GM23338 (cell line): ENCODE results near the gene APBA2. TPM values are rescaled to one million over a fixed set of nuclear protein-coding genes. Genes with fewer than 3 reads are reported as not detected.

Source experiments
- ATAC-seq: fragments of 200-7000 bp; cut with Tn5 transposase; 3 replicates; pipeline ENCODE4 v1.9.1; 2020
- DNase-seq: peaks from one replicate; pipeline ENCODE4 v3.0.0-alpha.2; 2015; ENCODE audit warnings: low spot score
- H2AFZ ChIP-seq: fragments of 200-600 bp; sonication (generic); 2 replicates; pipeline ENCODE4 v1.8.0; 2016; ENCODE audit warnings: antibody characterized with exemption, mild to moderate bottlenecking, moderate library complexity
- H3F3A ChIP-seq: fragments of 200-600 bp; sonication (generic); replicated peaks from 2 replicates; pipeline ENCODE4 v1.8.0; 2017; ENCODE audit warnings: antibody characterized with exemption, mixed run types, low read depth
- H3K27ac ChIP-seq: fragments of 200-600 bp; sonication (generic); 2 replicates; pipeline ENCODE4 v1.6.1; 2016; ENCODE audit warnings: low read depth
- H3K27me3 ChIP-seq: fragments of 200-600 bp; sonication (generic); 2 replicates; pipeline ENCODE4 v1.8.0; 2016; ENCODE audit warnings: mild to moderate bottlenecking, mixed run types, moderate library complexity; ENCODE audit not compliant: insufficient read depth
- H3K36me3 ChIP-seq: fragments of 200-600 bp; sonication (generic); 2 replicates; pipeline ENCODE4 v1.8.0; 2016; ENCODE audit warnings: mild to moderate bottlenecking; ENCODE audit not compliant: insufficient read depth
- H3K4me1 ChIP-seq: fragments of 200-600 bp; sonication (generic); 2 replicates; pipeline ENCODE4 v1.8.0; 2016; ENCODE audit warnings: mild to moderate bottlenecking, moderate library complexity; ENCODE audit not compliant: insufficient read depth
- H3K4me2 ChIP-seq: fragments of 200-600 bp; sonication (generic); 2 replicates; pipeline ENCODE4 v1.7.1; 2017; ENCODE audit warnings: mixed run types
- H3K4me3 ChIP-seq: fragments of 200-600 bp; sonication (generic); 2 replicates; pipeline ENCODE4 v1.6.1; 2016; ENCODE audit warnings: mixed run types
- H3K79me2 ChIP-seq: fragments of 200-600 bp; sonication (generic); replicated peaks from 2 replicates; pipeline ENCODE4 v1.8.0; 2017; ENCODE audit warnings: mild to moderate bottlenecking; ENCODE audit not compliant: insufficient read depth
- H3K9me2 ChIP-seq: fragments of 200-600 bp; sonication (generic); 2 replicates; pipeline ENCODE4 v1.8.0; 2017; ENCODE audit not compliant: insufficient read depth
- H4K20me1 ChIP-seq: fragments of 200-600 bp; sonication (generic); replicated peaks from 2 replicates; pipeline ENCODE4 v1.8.0; 2017; ENCODE audit warnings: mild to moderate bottlenecking; ENCODE audit not compliant: insufficient read depth
- H3K27ac Mint-ChIP-seq: 2 replicates; pipeline ENCODE4 v1.8.0; 2020; ENCODE audit warnings: inconsistent platforms, mild to moderate bottlenecking, moderate library complexity, mixed read lengths
- H3K27me3 Mint-ChIP-seq: 3 replicates; pipeline ENCODE4 v1.8.0; 2022; ENCODE audit warnings: low read depth, mild to moderate bottlenecking, moderate library complexity, mixed read lengths, inconsistent platforms; ENCODE audit not compliant: insufficient read depth, poor library complexity
- H3K36me3 Mint-ChIP-seq: 3 replicates; pipeline ENCODE4 v1.8.0; 2021; ENCODE audit warnings: low read depth, mild to moderate bottlenecking, inconsistent platforms, moderate library complexity, mixed read lengths
- H3K4me1 Mint-ChIP-seq: 3 replicates; pipeline ENCODE4 v1.8.0; 2020; ENCODE audit warnings: mild to moderate bottlenecking, inconsistent platforms, mixed read lengths
- H3K4me3 Mint-ChIP-seq: 3 replicates; pipeline ENCODE4 v1.8.0; 2021; ENCODE audit warnings: moderate library complexity, mild to moderate bottlenecking, inconsistent platforms, mixed read lengths
- H3K9me3 Mint-ChIP-seq: 3 replicates; pipeline ENCODE4 v1.8.0; 2020; ENCODE audit warnings: moderate library complexity, mild to moderate bottlenecking, inconsistent platforms, mixed read lengths
- CREB1 ChIP-seq: fragments of 250-450 bp; sonication (Bioruptor Pico); IDR thresholded peaks from 2 replicates; pipeline ENCODE4 v1.5.0; 2020; ENCODE audit warnings: low read depth, mild to moderate bottlenecking, moderate library complexity
- CTCF ChIP-seq, 2 experiments: fragments of 200-600 bp in 1 of 2; sonication (generic) in 1 of 2; conservative IDR thresholded peaks; 2 replicates each; pipeline versions ENCODE4 v1.5.1 to v1.6.1; 2016 to 2017; ENCODE audit warnings: antibody characterized with exemption in 2 of 2, low read depth in 2 of 2, mild to moderate bottlenecking in 2 of 2, moderate library complexity in 1 of 2
- EZH2 ChIP-seq: fragments of 200-600 bp; sonication (generic); IDR thresholded peaks from one replicate; pipeline ENCODE4 v1.8.0; 2017; ENCODE audit warnings: antibody characterized with exemption, mild to moderate bottlenecking, low read depth; ENCODE audit not compliant: unreplicated experiment
- EZH2phosphoT487 ChIP-seq: fragments of 200-600 bp; sonication (generic); IDR thresholded peaks from one replicate; pipeline ENCODE4 v1.8.1; 2018; ENCODE audit warnings: antibody characterized with exemption; ENCODE audit not compliant: unreplicated experiment
- JUNB ChIP-seq: IDR thresholded peaks from one replicate; pipeline ENCODE4 v1.6.1; 2016; ENCODE audit warnings: antibody characterized with exemption; ENCODE audit not compliant: unreplicated experiment
- NANOG ChIP-seq: IDR thresholded peaks from 2 replicates; pipeline ENCODE4 v1.6.1; 2016; ENCODE audit warnings: antibody characterized with exemption, borderline replicate concordance
- POLR2AphosphoS5 ChIP-seq: IDR thresholded peaks from 2 replicates; pipeline ENCODE4 v1.6.1; 2016; ENCODE audit warnings: antibody characterized with exemption, low read depth
- STAT1 ChIP-seq: IDR thresholded peaks from one replicate; pipeline ENCODE4 v1.6.1; 2016; ENCODE audit warnings: antibody characterized with exemption; ENCODE audit not compliant: unreplicated experiment
- ZNF114 ChIP-seq: fragments of 250-450 bp; sonication (Bioruptor Pico); IDR thresholded peaks from 2 replicates; pipeline ENCODE4 v1.5.0; 2020; ENCODE audit warnings: mild to moderate bottlenecking, moderate library complexity
- ZNF331 ChIP-seq: fragments of 250-450 bp; sonication (Bioruptor Pico); IDR thresholded peaks from 2 replicates; pipeline ENCODE4 v1.5.0; 2020; ENCODE audit warnings: low read depth, mild to moderate bottlenecking, moderate library complexity
- ZNF462 ChIP-seq: fragments of 250-450 bp; sonication (Bioruptor Pico); IDR thresholded peaks from 2 replicates; pipeline ENCODE4 v1.5.0; 2020; ENCODE audit warnings: mild to moderate bottlenecking, moderate library complexity
- polyA plus RNA-seq: library from polyadenylated mRNA; unstranded; fragments of >200 nt; fragmentation: Nextera tagmentation; extraction: Ambion mirVana; gene quantifications from 2 replicates; pipeline ENCODE4 v1.2.1, GENCODE V29; 2016
- total RNA-seq: library from RNA; depleted of rRNA; stranded (reverse); fragments of >200 nt; shearing (Covaris generic); gene quantifications from 2 replicates; pipeline ENCODE4 v1.2.3, GENCODE V29; 2014
- TF ChIP-seq, protein P1 (sequence below): IDR thresholded peaks from one replicate; pipeline ENCODE4 v1.6.1; 2018; ENCODE audit warnings: antibody characterized with exemption; ENCODE audit not compliant: unreplicated experiment
- TF ChIP-seq, protein P2 (sequence below): IDR thresholded peaks from 2 replicates; pipeline ENCODE4 v1.6.1; 2016; ENCODE audit warnings: antibody characterized with exemption

APBA2 gene
- total and polyA plus RNA-seq, 2 experiments from 2014 or later: 5.9 to 24.7 TPM

DNA sequence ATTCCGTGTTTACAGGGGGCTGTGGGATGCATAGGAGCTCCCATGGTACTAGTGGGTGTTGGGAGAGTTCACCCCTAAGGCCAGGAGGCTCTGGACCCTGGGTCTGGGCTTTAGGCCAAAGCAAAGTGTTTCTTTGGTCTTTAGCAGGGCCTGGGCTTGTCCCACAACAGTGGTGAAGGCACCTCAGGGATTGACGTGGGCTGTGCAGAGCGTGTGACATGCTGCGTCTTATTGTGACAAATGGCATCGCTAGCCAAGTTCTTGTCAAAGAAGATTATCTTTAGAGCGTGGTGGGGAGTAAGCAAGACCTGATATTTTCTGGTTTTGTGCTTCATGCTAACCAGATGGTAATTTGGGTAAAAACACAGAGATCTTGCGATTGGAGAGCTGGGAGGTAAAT is 170.1 kb downstream of the APBA2 start:
- H3K4me1 ChIP-seq: peaks cover 19% of the 10 kb centered on the region
- 0 out of 2 replicates have a peak overlapping the region, but pooled peaks have one; percentile 20 for H3K4me2 ChIP-seq
- H2AFZ ChIP-seq: no peak overlapping the region
- peaks cover 7% of the 10 kb centered on the region for H3K27me3 Mint-ChIP-seq
- H3K27ac Mint-ChIP-seq: peak overlapping the region; percentile 12
- H3K9me2 ChIP-seq: no peaks in the 10 kb centered on the region
- H4K20me1 ChIP-seq: no peaks in the 10 kb centered on the region
- TF ChIP-seq, protein P1, sequence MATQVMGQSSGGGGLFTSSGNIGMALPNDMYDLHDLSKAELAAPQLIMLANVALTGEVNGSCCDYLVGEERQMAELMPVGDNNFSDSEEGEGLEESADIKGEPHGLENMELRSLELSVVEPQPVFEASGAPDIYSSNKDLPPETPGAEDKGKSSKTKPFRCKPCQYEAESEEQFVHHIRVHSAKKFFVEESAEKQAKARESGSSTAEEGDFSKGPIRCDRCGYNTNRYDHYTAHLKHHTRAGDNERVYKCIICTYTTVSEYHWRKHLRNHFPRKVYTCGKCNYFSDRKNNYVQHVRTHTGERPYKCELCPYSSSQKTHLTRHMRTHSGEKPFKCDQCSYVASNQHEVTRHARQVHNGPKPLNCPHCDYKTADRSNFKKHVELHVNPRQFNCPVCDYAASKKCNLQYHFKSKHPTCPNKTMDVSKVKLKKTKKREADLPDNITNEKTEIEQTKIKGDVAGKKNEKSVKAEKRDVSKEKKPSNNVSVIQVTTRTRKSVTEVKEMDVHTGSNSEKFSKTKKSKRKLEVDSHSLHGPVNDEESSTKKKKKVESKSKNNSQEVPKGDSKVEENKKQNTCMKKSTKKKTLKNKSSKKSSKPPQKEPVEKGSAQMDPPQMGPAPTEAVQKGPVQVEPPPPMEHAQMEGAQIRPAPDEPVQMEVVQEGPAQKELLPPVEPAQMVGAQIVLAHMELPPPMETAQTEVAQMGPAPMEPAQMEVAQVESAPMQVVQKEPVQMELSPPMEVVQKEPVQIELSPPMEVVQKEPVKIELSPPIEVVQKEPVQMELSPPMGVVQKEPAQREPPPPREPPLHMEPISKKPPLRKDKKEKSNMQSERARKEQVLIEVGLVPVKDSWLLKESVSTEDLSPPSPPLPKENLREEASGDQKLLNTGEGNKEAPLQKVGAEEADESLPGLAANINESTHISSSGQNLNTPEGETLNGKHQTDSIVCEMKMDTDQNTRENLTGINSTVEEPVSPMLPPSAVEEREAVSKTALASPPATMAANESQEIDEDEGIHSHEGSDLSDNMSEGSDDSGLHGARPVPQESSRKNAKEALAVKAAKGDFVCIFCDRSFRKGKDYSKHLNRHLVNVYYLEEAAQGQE: no peak
- TF ChIP-seq, protein P2, sequence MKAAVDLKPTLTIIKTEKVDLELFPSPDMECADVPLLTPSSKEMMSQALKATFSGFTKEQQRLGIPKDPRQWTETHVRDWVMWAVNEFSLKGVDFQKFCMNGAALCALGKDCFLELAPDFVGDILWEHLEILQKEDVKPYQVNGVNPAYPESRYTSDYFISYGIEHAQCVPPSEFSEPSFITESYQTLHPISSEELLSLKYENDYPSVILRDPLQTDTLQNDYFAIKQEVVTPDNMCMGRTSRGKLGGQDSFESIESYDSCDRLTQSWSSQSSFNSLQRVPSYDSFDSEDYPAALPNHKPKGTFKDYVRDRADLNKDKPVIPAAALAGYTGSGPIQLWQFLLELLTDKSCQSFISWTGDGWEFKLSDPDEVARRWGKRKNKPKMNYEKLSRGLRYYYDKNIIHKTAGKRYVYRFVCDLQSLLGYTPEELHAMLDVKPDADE: no peak
- no peak for TF ChIP-seq JUNB
- no peak for TF ChIP-seq POLR2AphosphoS5
- TF ChIP-seq NANOG: no peak
- TF ChIP-seq EZH2: no peak
- no peak for TF ChIP-seq CTCF (conservative IDR thresholded peaks at IDR 0.05; ENCODE audit: low read depth in 2 of 2)
- no peak for TF ChIP-seq EZH2phosphoT487
- no peak for TF ChIP-seq CREB1 (CRISPR knock-in tag)
- TF ChIP-seq ZNF331 (CRISPR knock-in tag): no peak
- no peak for TF ChIP-seq ZNF462 (CRISPR knock-in tag)
- no peak for TF ChIP-seq ZNF114 (CRISPR knock-in tag)
- TF ChIP-seq STAT1: no peak
- no peak overlapping the region for H3K4me3 Mint-ChIP-seq
- H3K36me3 ChIP-seq: no peaks in the 10 kb centered on the region
- H3K36me3 Mint-ChIP-seq: peaks cover 21% of the 10 kb centered on the region
- no peaks in the 10 kb centered on the region for H3K79me2 ChIP-seq
- H3K4me1 Mint-ChIP-seq: peaks cover 34% of the 10 kb centered on the region
- H3K9me3 Mint-ChIP-seq: peaks cover 25% of the 10 kb centered on the region
- ATAC-seq (no peak), DNase-seq (no peak)
- H3K4me3 ChIP-seq: no peak overlapping the region
- no peaks in the 10 kb centered on the region for H3K27me3 ChIP-seq
- no peaks in the 10 kb centered on the region for H3F3A ChIP-seq
- H3K27ac ChIP-seq: no peak overlapping the region
